Glutamatergic neuron (in vitro differentiated cells): ENCODE results near the gene THBS4. TPM values are rescaled to one million over a fixed set of nuclear protein-coding genes. Genes with fewer than 3 reads are reported as not detected.

Source experiments
- DNase-seq: peaks from one replicate; pipeline ENCODE4 v3.0.0; 2022
- H3K27ac Mint-ChIP-seq: one replicate; pipeline ENCODE4 v1.8.0; 2020; ENCODE audit warnings: mild to moderate bottlenecking, mixed read lengths, inconsistent platforms; ENCODE audit not compliant: unreplicated experiment
- H3K27me3 Mint-ChIP-seq: one replicate; pipeline ENCODE4 v1.8.0; 2020; ENCODE audit warnings: mild to moderate bottlenecking, moderate library complexity, mixed read lengths, inconsistent platforms; ENCODE audit not compliant: unreplicated experiment
- H3K36me3 Mint-ChIP-seq: one replicate; pipeline ENCODE4 v1.8.0; 2020; ENCODE audit warnings: mild to moderate bottlenecking, mixed read lengths, inconsistent platforms; ENCODE audit not compliant: unreplicated experiment
- H3K4me1 Mint-ChIP-seq: one replicate; pipeline ENCODE4 v1.8.0; 2020; ENCODE audit warnings: mild to moderate bottlenecking, low read depth, mixed read lengths, inconsistent platforms; ENCODE audit not compliant: unreplicated experiment
- H3K4me3 Mint-ChIP-seq: one replicate; pipeline ENCODE4 v1.8.0; 2020; ENCODE audit warnings: mild to moderate bottlenecking, mixed read lengths, inconsistent platforms; ENCODE audit not compliant: unreplicated experiment
- H3K9me3 Mint-ChIP-seq: one replicate; pipeline ENCODE4 v1.8.0; 2020; ENCODE audit warnings: mild to moderate bottlenecking, moderate library complexity, mixed read lengths, inconsistent platforms; ENCODE audit not compliant: unreplicated experiment
- CTCF ChIP-seq: fragments of 200-600 bp; sonication (generic); IDR thresholded peaks from one replicate; pipeline ENCODE4 v1.5.0; 2021; ENCODE audit not compliant: partially characterized antibody, unreplicated experiment
- total RNA-seq: library from RNA; stranded (reverse); fragmentation: NEBNext Ultra II Directional; extraction: Animal tissue kit (Norgen Biotek cat#: 25700); gene quantifications from one replicate; pipeline ENCODE4 v1.2.1, GENCODE V29; 2021; ENCODE audit not compliant: unreplicated experiment

Gene THBS4
- total RNA-seq, 1 donor from 2014 or later = 41.1 TPM

DNA sequence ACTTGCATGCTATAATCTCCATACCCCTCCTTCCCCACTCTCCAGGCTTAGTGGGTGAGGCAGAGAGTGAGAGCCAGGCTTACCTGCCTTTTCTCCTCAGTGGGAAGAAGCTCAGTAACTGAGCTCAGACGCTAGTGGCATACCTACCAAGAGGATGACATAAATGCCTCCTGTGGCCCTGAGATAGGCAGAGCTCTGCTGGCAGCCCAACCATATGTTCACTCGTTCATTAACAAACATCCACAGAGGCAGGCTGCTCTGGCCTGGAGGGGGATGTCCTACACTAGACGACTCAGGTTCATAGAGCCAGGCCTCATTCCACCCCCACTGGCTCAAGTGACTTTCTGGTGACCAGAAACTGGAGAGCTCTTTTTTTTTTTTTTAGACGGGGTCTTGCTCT is 81.3 kb downstream of the THBS4 start:
- Mint-ChIP-seq H3K27ac (no peak overlapping the region), H3K4me1 (peaks cover 4% of the 10 kb centered on the region), H3K4me3 (no peak overlapping the region), H3K36me3 (peaks cover 6% of the 10 kb centered on the region), H3K9me3 (no peaks in the 10 kb centered on the region), H3K27me3 (peaks cover 3% of the 10 kb centered on the region)
- DNase-seq = no peak
- no peak for TF ChIP-seq CTCF

- Mint-ChIP-seq H3K27ac (no peak overlapping the region), H3K9me3 (no peaks in the 10 kb centered on the region), H3K36me3 (peaks cover 6% of the 10 kb centered on the region), H3K4me1 (peaks cover 2% of the 10 kb centered on the region), H3K27me3 (peaks cover 3% of the 10 kb centered on the region), H3K4me3 (no peak overlapping the region)
- TF ChIP-seq CTCF = no peak
- DNase-seq = no peak
These were observed 82.3 kb downstream of the THBS4 start for GRCh38 chr5:80117446-80117845.

DNA sequence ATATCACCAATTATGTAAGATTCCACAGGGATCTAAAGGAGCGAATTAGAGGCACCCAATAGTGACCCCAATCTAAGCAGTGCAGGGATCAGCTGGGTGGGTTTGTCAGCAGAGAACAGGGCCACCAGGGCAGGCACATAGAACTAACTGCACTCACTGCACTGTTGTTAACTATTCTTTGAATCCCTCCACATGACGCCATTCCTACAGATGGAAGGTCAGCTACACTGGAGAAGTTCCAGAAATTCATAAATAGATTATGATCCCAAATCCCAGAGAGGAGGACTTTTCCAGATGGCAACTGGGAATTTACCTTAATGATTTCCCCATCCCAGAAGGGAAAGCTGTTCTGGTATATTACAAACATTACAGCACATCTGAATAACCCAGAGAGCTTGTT is 84.2 kb downstream of the THBS4 start:
- Mint-ChIP-seq H3K27ac (no peak overlapping the region), H3K4me1 (peaks cover 2% of the 10 kb centered on the region)
- TF ChIP-seq CTCF = no peak

DNA sequence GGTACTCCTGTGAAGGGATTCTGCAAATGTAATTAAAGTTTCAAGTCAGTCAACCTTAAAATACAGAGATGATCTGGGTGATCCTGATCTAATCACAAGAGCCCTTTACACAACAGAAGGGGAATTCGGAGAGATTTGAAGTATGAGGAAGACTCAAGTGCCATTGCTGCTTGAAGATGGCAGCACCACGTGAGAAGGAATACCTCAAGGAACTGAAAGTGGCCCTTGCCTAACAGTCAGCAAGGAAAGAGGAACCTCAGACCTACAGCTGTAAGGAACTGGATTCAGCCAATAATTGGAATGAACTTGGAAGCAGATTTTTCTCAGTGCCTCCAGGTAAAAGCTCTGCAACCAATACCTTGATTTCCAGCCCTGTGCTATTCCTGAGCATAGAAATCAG is 87.4 kb downstream of the THBS4 start:
- Mint-ChIP-seq H3K27ac (no peak overlapping the region), H3K36me3 (no peaks in the 10 kb centered on the region), H3K9me3 (no peaks in the 10 kb centered on the region), H3K27me3 (no peaks in the 10 kb centered on the region), H3K4me1 (no peaks in the 10 kb centered on the region), H3K4me3 (no peak overlapping the region)
- DNase-seq = no peak
- no peak for TF ChIP-seq CTCF

More for the DNA sequence above, 84.2 kb downstream of the THBS4 start:
- H3K36me3 Mint-ChIP-seq = no peaks in the 10 kb centered on the region
- no peak overlapping the region for H3K4me3 Mint-ChIP-seq
- no peaks in the 10 kb centered on the region for H3K27me3 Mint-ChIP-seq
- H3K9me3 Mint-ChIP-seq = no peaks in the 10 kb centered on the region
- no peak for DNase-seq

- Mint-ChIP-seq H3K9me3 (no peaks in the 10 kb centered on the region), H3K4me3 (no peak overlapping the region), H3K4me1 (peaks cover 5% of the 10 kb centered on the region), H3K27me3 (no peaks in the 10 kb centered on the region), H3K27ac (no peak overlapping the region), H3K36me3 (no peaks in the 10 kb centered on the region)
- no peak for TF ChIP-seq CTCF
- DNase-seq = no peak
These were observed 89.2 kb downstream of the THBS4 start for GRCh38 chr5:80124121-80124918.
